EH (cell line): Measurements from ENCODE around the gene ACSL5.

Source experiments
- DNase-seq: peaks from one replicate; pipeline ENCODE4 v3.0.0-alpha.2; 2015; ENCODE audit warnings: low read depth

ACSL5 gene

GRCh38 chr10:112465299-112465883 lies 91.5 kb downstream of the ACSL5 start:
- no peak for DNase-seq

DNA sequence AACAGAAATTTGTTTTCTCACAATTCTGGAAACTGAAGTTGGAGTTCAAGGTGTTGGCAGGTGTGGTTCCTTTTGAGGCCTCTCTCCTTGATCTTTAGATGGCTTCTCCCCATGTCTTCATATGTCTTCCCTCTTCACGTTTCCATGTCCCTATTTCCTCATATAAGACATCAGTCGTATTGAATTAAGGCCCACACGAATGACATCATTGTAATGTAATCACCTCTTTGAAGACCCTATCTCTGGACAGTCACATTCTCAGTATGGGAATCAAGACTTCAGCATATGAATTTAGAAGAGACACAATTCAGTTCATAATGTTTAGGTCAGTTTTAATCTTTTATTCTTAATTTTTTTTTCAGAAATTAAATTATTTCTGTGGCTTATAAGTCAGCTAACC lies 92.9 kb downstream of the ACSL5 start:
- no peak for DNase-seq

DNA sequence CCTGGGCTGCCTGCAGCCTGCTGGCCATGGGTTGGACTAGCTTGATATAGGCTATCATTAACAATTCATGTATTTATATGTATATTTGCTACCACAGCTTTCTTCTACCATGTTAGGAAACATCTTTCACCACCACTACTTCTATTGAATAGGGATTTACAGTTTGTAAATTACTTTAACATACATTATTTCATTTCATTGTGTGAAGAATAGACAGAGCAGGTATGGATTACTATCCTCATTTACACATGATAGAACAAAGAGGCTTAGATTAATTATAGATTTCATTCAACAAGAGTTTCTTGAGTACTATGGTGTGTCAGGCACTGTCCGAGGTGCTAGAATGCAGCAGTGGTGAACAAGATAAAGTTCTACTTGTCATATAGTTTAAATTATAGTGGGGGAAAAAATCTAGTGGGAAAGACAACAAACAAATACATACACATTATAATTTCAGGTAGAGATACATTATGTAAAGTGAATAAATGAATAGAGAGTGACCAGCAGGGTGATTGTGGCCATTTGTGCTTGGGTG lies 93.7 kb downstream of the ACSL5 start:
- DNase-seq, result peak; percentile 26

DNA sequence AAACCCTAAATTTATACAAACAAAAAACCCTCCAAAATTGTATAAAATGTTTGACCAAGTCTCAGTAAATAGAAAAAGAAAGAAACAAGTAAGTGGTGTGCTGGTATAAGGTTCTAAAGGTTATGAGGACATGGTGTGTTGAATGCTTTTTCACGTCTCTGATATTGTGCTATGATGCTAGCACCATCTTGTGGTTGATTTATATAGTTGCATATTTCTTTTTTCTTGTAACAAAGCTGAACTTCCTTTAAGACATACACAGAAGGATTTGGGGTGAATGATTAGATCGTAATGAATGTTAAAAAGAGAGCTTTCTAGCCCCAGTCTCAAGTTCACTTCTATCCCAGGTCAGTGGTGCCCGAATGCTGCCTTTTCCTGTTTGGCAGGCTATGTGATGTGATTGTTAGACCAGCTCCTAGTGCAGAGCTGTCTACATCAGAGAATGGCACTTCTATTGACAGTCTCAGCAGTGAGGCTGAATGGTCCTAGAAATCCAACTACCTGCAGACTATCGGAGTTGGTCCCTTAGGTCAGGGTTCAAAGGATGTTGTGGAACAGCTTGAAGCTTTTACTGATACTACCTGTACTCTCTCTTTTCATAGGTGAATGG lies 98.1 kb downstream of the ACSL5 start:
- peak; percentile 62 for DNase-seq

GRCh38 chr10:112475575-112476218 lies 101.8 kb downstream of the ACSL5 start:
- peak; percentile 48 for DNase-seq
